Peyer's patch (tissue), 4 donors: Measurements from ENCODE around the gene STK40.

Experiments
- POLR2A ChIP-seq, 2 donors: fragments of 450-650 bp; IDR thresholded peaks; one replicate each; pipeline ENCODE4 v1.5.1; 2017; ENCODE audit warnings: antibody characterized with exemption in 2 of 2, mild to moderate bottlenecking in 2 of 2, moderate library complexity in 2 of 2
- TF ChIP-seq, protein P1 (sequence below), 6 experiments: fragments of 450-650 bp in 4 of 6; fragments of 200-600 bp in 2 of 6; sonication (generic) in 1 of 6; IDR thresholded peaks; one replicate each; pipeline ENCODE4 v1.5.1; 2017 to 2019; ENCODE audit warnings: antibody characterized with exemption in 6 of 6, mild to moderate bottlenecking in 3 of 6, moderate library complexity in 1 of 6

DNA sequence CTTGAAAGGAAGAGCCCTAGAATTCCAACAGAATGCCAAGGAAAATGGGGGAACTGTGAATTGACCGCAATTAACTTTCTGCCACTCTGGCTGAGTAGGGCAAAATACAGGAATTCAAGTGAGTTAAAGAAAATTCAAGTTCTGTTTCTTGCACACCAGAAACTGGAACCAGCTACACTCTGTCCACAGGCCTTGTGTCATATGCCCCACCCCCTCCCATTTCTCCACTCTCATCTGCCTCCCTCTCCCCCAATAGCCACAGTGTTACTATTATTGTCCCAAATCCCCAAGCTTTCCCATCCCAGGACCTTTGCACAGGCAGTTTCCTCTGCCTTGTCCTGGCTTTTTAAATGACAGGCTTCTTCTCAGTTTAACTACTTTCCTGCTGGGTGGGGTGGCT lies 4.3 kb upstream of the STK40 start:
- no peak for TF ChIP-seq POLR2A (IDR thresholded peaks at IDR 0.05)
- TF ChIP-seq, protein P1, sequence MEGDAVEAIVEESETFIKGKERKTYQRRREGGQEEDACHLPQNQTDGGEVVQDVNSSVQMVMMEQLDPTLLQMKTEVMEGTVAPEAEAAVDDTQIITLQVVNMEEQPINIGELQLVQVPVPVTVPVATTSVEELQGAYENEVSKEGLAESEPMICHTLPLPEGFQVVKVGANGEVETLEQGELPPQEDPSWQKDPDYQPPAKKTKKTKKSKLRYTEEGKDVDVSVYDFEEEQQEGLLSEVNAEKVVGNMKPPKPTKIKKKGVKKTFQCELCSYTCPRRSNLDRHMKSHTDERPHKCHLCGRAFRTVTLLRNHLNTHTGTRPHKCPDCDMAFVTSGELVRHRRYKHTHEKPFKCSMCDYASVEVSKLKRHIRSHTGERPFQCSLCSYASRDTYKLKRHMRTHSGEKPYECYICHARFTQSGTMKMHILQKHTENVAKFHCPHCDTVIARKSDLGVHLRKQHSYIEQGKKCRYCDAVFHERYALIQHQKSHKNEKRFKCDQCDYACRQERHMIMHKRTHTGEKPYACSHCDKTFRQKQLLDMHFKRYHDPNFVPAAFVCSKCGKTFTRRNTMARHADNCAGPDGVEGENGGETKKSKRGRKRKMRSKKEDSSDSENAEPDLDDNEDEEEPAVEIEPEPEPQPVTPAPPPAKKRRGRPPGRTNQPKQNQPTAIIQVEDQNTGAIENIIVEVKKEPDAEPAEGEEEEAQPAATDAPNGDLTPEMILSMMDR (IDR thresholded peaks at IDR 0.05) = no peak
